Measurements from ENCODE around the gene RDH13.

The RDH13 gene

DNA sequence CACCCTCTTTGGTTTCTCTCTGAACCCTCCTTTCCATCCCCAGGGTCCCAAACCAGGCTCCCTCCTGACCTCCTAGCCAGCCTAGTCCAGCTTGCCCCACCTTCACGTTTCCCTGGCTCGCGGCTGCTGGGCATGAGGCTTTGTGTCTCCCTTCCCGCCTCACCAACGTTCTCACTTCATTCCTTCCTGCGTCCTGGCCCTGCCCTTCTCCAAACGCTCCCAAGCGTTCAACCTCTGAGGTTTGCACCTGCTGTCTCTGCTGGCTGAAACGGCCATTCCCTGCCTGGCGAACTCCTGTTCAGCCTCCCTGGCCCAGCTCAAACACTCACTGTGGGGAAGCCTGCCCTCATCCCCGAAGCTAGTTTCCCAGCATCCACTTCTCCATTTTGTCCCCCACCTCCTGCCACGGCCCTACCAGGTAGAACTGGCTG, 25.1 kb upstream of the RDH13 start:
- no peak for TF ChIP-seq JUND (IDR thresholded peaks at IDR 0.05; ENCODE audit: low read depth)
- DNase-seq (ENCODE audit: low read depth in 1 of 2, low spot score in 1 of 2): no peak
- in situ Hi-C loops (cut with HindIII; ENCODE audit: low pct_unique_long_range_greater_than_20kb, low sequenced_read_pairs): no loop called here

GRCh38 chr19:55087542-55087901, 24.6 kb upstream of the RDH13 start:
- TF ChIP-seq JUND (IDR thresholded peaks at IDR 0.05; ENCODE audit: low read depth): no peak
- DNase-seq (ENCODE audit: low read depth in 1 of 2, low spot score in 1 of 2): no peak
- in situ Hi-C loops (cut with HindIII; ENCODE audit: low pct_unique_long_range_greater_than_20kb, low sequenced_read_pairs): no loop called here

GRCh38 chr19:55086730-55087541, 24.0 kb upstream of the RDH13 start:
- no peak for TF ChIP-seq JUND (IDR thresholded peaks at IDR 0.05; ENCODE audit: low read depth)
- no peak for DNase-seq (ENCODE audit: low read depth in 1 of 2, low spot score in 1 of 2)
- in situ Hi-C loops (cut with HindIII; ENCODE audit: low pct_unique_long_range_greater_than_20kb, low sequenced_read_pairs): no loop called here

DNA sequence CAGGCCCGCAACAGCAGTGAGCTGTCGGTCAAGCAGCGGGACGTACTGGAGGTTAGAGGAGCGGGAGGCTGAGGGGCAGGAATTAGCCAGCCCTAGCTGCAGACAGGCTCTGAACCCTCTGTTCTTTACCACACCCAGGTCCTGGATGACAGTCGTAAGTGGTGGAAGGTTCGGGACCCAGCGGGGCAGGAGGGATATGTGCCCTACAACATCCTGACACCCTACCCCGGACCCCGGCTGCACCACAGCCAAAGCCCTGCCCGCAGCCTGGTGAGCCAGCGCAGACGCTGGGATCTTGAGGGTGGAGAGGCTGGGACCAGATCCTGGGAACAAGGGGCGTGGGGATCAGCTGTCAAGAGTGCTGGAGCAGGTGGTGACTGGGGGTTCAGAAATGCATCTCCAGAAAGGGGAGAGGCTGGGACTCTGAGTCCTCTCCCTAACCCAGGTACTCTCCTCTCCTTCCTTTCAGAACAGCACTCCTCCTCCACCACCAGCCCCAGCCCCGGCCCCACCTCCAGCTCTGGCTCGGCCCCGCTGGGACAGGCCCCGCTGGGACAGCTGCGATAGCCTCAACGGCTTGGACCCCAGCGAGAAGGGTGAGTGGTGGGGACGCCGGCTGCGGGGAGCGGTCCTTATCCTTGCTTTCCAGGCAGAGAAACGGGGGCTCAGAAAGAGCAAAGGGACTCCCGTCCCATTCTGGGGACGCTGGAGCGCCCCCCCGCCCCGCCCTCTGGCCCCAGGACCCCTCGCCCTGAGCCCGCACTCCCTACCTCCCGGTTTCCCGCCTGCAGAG, 23.2 kb upstream of the RDH13 start:
- in situ Hi-C loops (cut with HindIII; ENCODE audit: low pct_unique_long_range_greater_than_20kb, low sequenced_read_pairs): no loop called here
- no peak for TF ChIP-seq JUND (IDR thresholded peaks at IDR 0.05; ENCODE audit: low read depth)
- DNase-seq (ENCODE audit: low read depth in 1 of 2, low spot score in 1 of 2): no peak

DNA sequence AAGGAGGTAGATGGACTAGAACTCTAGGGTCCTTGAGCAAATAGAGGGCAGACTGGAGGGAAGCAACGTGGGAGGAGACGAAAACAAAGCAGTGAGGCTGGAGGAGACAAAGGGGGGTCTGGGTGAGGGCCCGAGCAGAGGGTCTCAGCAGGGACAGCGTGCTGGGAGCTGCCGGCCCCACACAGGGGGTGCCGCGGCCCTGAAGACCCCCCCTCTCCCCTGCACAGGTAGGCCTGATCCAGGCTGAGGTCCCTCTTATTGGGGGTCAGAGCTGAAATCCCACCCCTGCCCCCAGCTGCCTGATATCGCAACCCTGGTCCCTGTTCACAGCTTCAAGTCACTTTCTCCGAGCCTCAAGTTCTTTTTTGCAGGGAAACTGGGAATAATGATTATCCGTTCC, 21.5 kb upstream of the RDH13 start:
- in situ Hi-C loops (cut with HindIII; ENCODE audit: low pct_unique_long_range_greater_than_20kb, low sequenced_read_pairs): no loop called here

DNA sequence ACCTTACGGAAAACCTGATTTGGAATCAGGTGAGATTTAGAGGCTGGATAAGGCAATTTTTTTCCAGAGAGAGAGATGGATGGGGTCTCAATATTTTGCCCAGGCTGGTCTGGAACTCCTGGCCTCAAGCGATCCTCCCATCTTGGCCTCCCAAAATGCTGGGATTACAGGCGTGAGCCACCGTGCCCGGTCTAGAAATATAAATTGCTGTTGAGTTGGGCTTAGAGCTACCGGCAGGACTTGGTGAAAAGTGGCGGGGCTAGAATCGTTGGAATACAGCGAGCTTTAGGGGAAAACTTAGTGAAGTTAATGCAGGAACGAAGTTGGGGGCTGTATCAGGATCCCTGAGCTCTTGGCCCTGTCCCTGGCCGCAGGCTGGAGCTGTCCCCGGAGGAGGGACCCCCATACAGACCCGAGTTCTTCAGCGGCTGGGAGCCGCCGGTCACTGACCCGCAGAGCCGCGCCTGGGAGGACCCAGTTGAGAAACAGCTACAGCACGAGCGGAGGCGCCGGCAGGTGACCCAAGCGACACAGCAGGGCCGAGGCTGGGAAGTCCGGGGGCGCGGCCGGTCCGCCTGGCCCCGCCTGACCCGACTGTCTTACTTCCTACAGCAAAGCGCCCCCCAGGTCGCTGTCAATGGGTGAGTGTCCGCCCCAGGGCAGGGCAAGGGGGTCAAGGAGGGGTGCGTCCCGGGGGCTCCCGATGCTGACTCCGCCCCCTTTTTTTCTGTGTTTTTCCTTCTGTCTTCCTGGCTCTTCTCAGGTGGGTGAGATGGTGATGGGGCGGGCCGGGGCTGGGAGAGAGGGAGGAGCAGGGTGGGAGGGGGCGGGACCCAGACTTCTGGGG, 20.3 kb upstream of the RDH13 start:
- DNase-seq (ENCODE audit: low read depth in 1 of 2, low spot score in 1 of 2): no peak
- no peak for TF ChIP-seq JUND (IDR thresholded peaks at IDR 0.05; ENCODE audit: low read depth)
- in situ Hi-C loops (cut with HindIII; ENCODE audit: low pct_unique_long_range_greater_than_20kb, low sequenced_read_pairs): no loop called here

More for the DNA sequence above, 21.5 kb upstream of the RDH13 start:
- no peak for TF ChIP-seq JUND (IDR thresholded peaks at IDR 0.05; ENCODE audit: low read depth)
- no peak for DNase-seq (ENCODE audit: low read depth in 1 of 2, low spot score in 1 of 2)

GRCh38 chr19:55082020-55082851, 19.3 kb upstream of the RDH13 start:
- in situ Hi-C loops (cut with HindIII; ENCODE audit: low pct_unique_long_range_greater_than_20kb, low sequenced_read_pairs): no loop called here
- TF ChIP-seq JUND (IDR thresholded peaks at IDR 0.05; ENCODE audit: low read depth): no peak
- DNase-seq (ENCODE audit: low read depth in 1 of 2, low spot score in 1 of 2): no peak

- no peak for TF ChIP-seq JUND (IDR thresholded peaks at IDR 0.05; ENCODE audit: low read depth)
- DNase-seq (ENCODE audit: low read depth in 1 of 2, low spot score in 1 of 2): no peak
- in situ Hi-C loops (cut with HindIII; ENCODE audit: low pct_unique_long_range_greater_than_20kb, low sequenced_read_pairs): no loop called here
Measured at GRCh38 chr19:55081770-55082019, 18.7 kb upstream of the RDH13 start.

DNA sequence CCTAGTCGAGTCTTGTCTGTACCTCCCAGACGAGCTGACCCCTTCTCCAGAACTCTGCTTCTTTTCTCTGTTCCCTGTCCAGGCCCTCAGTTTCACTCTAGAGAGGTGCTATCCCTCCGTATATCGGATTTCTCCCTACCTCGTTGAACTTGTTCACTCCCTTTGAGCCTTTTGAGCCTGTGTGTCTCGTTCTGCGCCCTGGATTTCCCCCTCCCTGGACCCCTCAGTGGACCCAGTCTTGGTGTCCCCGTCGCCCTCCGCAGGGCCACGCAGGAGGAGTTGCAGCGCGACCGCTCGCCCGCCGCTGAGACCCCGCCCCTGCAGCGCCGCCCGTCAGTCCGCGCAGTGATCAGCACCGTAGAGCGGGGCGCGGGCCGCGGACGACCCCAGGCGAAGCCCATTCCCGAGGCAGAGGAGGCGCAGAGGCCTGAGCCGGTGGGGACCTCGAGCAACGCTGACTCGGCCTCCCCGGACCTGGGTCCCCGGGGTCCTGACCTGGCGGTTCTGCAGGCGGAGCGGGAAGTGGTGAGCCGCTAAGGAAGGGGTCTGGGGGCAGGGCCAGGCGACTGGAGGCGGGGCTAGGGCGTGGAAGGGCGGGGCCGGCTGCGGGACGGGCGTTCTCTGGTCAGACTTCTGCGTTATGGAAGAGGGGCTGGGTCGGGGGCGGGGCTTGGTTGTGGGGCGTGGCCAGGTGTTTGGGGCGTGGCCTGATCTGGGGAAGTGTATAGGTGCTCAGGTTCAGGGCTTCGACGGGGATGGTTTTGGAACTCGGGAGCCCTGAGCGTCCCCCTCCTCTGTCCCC, 18.2 kb upstream of the RDH13 start:
- TF ChIP-seq JUND (IDR thresholded peaks at IDR 0.05; ENCODE audit: low read depth): no peak
- in situ Hi-C loops (cut with HindIII; ENCODE audit: low pct_unique_long_range_greater_than_20kb, low sequenced_read_pairs): no loop called here
- DNase-seq (ENCODE audit: low read depth in 1 of 2, low spot score in 1 of 2): peak in 1 of 2 experiments; percentile 51

GRCh38 chr19:55080121-55080967, 17.4 kb upstream of the RDH13 start:
- in situ Hi-C loops (cut with HindIII; ENCODE audit: low pct_unique_long_range_greater_than_20kb, low sequenced_read_pairs): no loop called here
- TF ChIP-seq JUND (IDR thresholded peaks at IDR 0.05; ENCODE audit: low read depth): no peak
- peak in 1 of 2 experiments; percentile 86 for DNase-seq (ENCODE audit: low read depth in 1 of 2, low spot score in 1 of 2)

All from T47D (cell line).